Small intestine (tissue), 7 donors: ENCODE measurements around the gene BCAS3. TPM values are rescaled to one million over a fixed set of nuclear protein-coding genes. Genes with fewer than 3 reads are reported as not detected.

Source experiments
- DNase-seq, 2 donors: peaks; one replicate each; pipeline versions ENCODE4 v3.0.0 to v3.0.0-alpha.2; 2013
- FAIRE-seq: peaks from 2 replicates; lab custom pipeline; 2012; peaks lifted over from hg19 to GRCh38; lab: Jason Lieb, UNC
- H3K27ac ChIP-seq, 3 donors: one replicate each; pipeline ENCODE4 v1.5.1; 2013; ENCODE audit warnings: low read length in 2 of 3, mild to moderate bottlenecking in 2 of 3, control low read depth in 1 of 3, inconsistent platforms in 1 of 3, low read depth in 1 of 3, moderate library complexity in 1 of 3
- H3K27me3 ChIP-seq, 3 donors: one replicate each; pipeline ENCODE4 v1.6.1; 2013; ENCODE audit warnings: low read length in 3 of 3, inconsistent platforms in 1 of 3; ENCODE audit not compliant: control insufficient read depth in 3 of 3, insufficient read depth in 3 of 3
- H3K36me3 ChIP-seq, 3 donors: one replicate each; pipeline ENCODE4 v1.6.1; 2013; ENCODE audit warnings: low read length in 3 of 3, inconsistent platforms in 1 of 3, low read depth in 1 of 3, mild to moderate bottlenecking in 1 of 3, moderate library complexity in 1 of 3; ENCODE audit not compliant: control insufficient read depth in 3 of 3, insufficient read depth in 2 of 3
- H3K4me1 ChIP-seq, 3 donors: one replicate each; pipeline ENCODE4 v1.6.1; 2013; ENCODE audit warnings: low read length in 2 of 3, inconsistent platforms in 1 of 3, low read depth in 1 of 3, mild to moderate bottlenecking in 1 of 3, moderate library complexity in 1 of 3; ENCODE audit not compliant: control insufficient read depth in 3 of 3, insufficient read depth in 2 of 3
- H3K4me3 ChIP-seq, 3 donors: one replicate each; pipeline ENCODE4 v1.5.1; 2013; ENCODE audit warnings: low read length in 3 of 3, control low read depth in 1 of 3, inconsistent platforms in 1 of 3, low read depth in 1 of 3, mild to moderate bottlenecking in 1 of 3, moderate library complexity in 1 of 3
- H3K9me3 ChIP-seq, 2 donors: one replicate each; pipeline ENCODE4 v1.6.1; 2013; ENCODE audit warnings: low read depth in 1 of 2, low read length in 1 of 2; ENCODE audit not compliant: control insufficient read depth in 2 of 2, insufficient read depth in 1 of 2
- WGBS, 3 donors: extraction: QIAGEN DNeasy Blood & Tissue Kit; methylation state at CpG; one replicate each; pipeline ENCODE4 v1.1.7; 2013; 5-methylcytosine and 5-hydroxymethylcytosine counted together
- polyA plus RNA-seq, 4 donors: library from polyadenylated mRNA; stranded (reverse) in 3 of 4; unstranded in 1 of 4; fragments of 200-250 nt in 3 of 4; fragments of 120-200 nt in 1 of 4; gene quantifications; one replicate each; pipeline versions ENCODE4 v1.2.1 to v1.2.3, GENCODE V29; 2013
- donor health status: healthy with polysubstance abuse.
- donor health status: control.
- donor health status: control.
- donor health status: Bipolar disorder and iron deficiency.
- donor health status: healthy.

Gene BCAS3
- polyA plus RNA-seq, 4 donors: 4.4 to 10.5 (median 4.8) TPM

DNA sequence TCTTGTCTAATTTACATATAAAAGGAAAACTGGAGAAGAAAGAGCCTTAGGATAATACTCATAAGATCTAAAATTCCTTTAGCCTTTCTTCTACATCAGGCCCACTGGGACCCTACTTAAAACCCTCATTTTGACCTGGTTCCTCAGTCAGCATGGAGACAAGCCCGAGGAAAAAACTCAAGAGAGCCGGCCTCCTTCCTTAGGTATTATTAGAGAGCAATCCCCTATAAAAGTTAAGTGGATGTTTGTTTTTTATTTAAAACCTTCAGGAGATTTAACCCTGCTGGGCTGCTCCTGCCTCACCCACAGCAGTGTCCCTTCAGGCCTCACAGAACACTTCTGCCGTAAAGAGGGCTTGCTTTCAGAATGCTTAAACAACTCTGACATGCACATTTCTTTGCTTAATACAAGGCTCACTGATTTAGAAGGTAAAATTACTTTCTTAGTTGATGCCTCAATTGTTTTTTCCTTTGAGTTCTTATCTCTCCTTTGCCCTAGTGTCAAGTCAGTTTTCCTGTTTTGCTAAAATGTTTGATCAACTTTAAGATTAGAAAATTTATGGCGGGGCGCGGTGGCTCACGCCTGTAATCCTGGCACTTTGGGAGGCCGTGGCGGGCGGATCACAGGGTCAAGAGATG, 576.4 kb downstream of the BCAS3 start:
- FAIRE-seq (no peak), DNase-seq (no peak)
- Histone ChIP-seq H3K36me3 (no peaks in the 10 kb centered on the region), H3K4me1 (peaks cover 0 to 7% (median 6%) of the 10 kb centered on the region in 3 donors), H3K9me3 (no peaks in the 10 kb centered on the region), H3K27ac (no peak overlapping the region), H3K4me3 (no peak overlapping the region), H3K27me3 (no peaks in the 10 kb centered on the region)
- 64 to 85% (median 78%) methylated on average over 10 of the region's 10 CpGs for WGBS, 3 donors

DNA sequence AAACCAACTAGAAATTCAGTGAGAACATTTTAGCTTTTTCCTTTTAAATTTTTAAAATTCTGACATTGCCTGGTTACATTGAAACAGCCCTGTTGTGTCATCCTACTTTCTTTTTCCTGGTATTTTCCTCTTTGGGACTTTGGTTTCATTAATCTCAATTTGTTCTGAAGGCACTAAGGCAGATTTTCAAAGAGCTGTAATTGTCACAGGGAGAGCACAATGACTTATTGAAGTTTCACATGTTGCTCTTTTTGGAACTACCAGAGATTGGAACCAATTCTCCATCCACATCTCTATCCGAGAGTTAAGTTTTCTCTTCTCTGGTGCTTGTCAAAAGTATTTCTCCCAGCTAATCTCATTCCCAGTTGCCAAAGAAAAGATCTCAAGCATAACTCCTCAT, 577.3 kb downstream of the BCAS3 start:
- Histone ChIP-seq H3K9me3 (no peaks in the 10 kb centered on the region), H3K4me1 (peaks cover 0 to 7% (median 7%) of the 10 kb centered on the region in 3 donors), H3K4me3 (no peak overlapping the region), H3K27ac (no peak overlapping the region), H3K36me3 (no peaks in the 10 kb centered on the region), H3K27me3 (no peaks in the 10 kb centered on the region)
- DNase-seq: no peak
- WGBS, 3 donors: 77 to 88% (median 86%) methylated on average over 1 of the region's 1 CpG
- no peak for FAIRE-seq

DNA sequence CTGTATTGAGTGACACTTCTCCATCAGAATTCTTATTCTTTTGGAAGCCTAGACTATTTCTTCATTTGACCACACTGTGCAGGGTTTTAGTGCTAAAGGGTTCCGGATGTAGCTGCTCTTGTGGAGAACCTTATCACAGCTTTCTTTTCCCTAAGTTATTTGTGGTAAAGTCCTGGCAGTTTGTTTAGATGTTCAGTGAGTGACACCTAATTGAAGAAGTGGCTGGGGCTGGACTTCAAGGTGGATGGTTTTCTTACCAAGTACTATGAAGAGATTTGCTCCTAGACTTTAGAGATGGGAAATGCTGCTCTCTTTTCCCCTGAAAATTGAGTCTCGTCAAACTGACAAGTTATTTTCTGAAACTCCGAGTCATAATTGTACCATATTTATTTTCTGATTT, 578.0 kb downstream of the BCAS3 start:
- H3K4me3 ChIP-seq: no peak overlapping the region
- no peaks in the 10 kb centered on the region for H3K9me3 ChIP-seq
- no peak for DNase-seq
- 92 to 97% (median 92%) methylated on average over 3 of the region's 3 CpGs for WGBS, 3 donors
- H3K4me1 ChIP-seq: peaks cover 0 to 7% (median 3%) of the 10 kb centered on the region in 3 donors
- no peak overlapping the region for H3K27ac ChIP-seq
- FAIRE-seq: no peak
- no peaks in the 10 kb centered on the region for H3K27me3 ChIP-seq
- no peaks in the 10 kb centered on the region for H3K36me3 ChIP-seq

DNA sequence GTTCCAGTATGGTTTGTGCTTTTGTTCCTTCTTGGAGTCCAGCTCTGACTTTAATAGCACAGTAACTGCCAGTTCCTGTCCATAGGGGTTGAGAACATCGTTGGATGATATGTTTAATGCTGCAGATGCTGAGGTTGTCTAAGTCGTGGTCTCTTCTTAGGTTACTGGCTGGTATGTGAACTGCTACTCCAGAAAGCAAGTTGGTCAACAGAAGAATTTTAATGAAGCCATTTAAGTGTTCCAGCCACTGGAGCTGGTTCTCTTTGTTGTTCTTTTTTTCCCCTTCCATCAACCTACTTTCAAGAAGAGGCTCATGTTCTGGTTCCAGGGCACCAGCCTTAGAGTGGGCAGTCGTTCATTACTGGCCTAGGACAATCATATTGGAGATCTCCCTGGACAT, 581.7 kb downstream of the BCAS3 start:
- WGBS, 3 donors: 55 to 76% (median 59%) methylated on average over 3 of the region's 3 CpGs
- no peak for FAIRE-seq
- Histone ChIP-seq H3K27ac (peak overlapping the region in 1 of 3 donors; percentile 54), H3K9me3 (no peaks in the 10 kb centered on the region), H3K4me3 (no peak overlapping the region), H3K4me1 (peaks cover 0 to 3% (median 0%) of the 10 kb centered on the region in 3 donors), H3K27me3 (no peaks in the 10 kb centered on the region), H3K36me3 (no peaks in the 10 kb centered on the region)
- no peak for DNase-seq

DNA sequence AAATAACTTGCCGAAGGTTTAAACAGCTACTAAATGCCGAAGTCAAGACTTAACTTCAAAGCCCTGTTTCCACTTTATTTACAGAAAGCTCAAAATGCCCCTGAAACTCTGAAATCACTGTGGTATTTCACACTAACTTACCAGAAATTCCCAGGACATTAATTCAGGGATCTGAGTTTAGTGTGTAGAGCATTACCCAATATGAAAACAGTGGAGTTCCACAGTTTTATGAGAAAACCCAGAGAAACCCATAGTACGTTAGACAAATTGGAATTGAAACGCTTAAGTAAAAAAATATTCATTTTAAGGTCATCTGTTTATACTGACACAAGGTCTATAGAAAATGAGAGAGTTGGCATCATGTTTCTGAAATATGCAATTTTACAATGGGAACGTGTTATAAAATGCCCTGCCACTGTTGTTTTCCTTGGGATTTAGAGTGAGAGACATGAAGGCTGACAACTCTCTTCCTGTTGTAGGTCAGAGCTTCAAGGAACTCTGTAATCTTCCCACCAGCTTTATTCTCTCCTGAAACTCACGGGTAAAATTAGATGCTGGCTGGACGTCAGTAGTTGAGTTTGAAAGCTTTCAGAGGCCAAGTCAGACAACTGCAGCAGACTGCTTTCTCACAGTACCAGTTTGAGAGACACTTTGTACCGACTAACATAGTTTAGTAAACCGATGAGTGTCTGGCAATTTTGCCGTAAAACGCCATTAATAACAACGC, 582.6 kb downstream of the BCAS3 start:
- peak overlapping the region in 1 of 3 donors; percentile 31 for H3K27ac ChIP-seq
- DNase-seq (no peak), FAIRE-seq (no peak)
- H3K27me3 ChIP-seq: no peaks in the 10 kb centered on the region
- 71 to 90% (median 86%) methylated on average over 12 of the region's 12 CpGs for WGBS, 3 donors
- no peaks in the 10 kb centered on the region for H3K9me3 ChIP-seq
- H3K4me3 ChIP-seq: no peak overlapping the region
- H3K36me3 ChIP-seq: no peaks in the 10 kb centered on the region
- H3K4me1 ChIP-seq: peaks cover 0 to 3% (median 0%) of the 10 kb centered on the region in 3 donors

DNA sequence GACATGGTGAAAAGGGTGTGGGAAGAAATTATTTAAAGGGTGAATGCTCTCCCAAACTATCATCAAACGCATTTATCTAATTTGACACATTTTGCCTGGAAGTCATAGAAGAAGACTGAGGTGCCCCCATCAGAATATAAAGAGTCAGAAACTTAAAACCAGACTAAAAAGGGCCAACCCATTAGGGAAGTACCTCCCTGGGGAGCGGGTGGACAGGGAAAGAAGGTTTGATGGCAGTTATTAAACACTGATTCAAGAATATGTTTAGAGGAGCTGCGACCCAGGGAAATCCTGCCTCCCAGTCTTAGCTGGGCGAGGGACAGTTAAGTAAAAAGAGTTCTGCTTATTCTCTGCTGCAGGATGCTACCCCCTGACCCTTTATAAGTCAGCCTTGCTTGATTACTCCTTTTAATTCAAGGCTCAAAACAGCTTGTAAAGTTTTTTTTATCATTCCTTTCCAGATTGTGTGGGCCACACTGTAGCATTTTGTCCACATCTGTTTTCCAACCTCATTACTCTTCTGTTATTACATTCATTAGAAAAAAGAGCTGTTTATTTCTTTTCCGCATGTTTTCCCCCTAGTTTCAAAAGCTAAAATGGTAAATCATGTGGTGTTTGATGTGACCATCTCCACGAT, 583.5 kb downstream of the BCAS3 start:
- Histone ChIP-seq H3K4me1 (peaks cover 0 to 3% (median 0%) of the 10 kb centered on the region in 3 donors), H3K27me3 (no peaks in the 10 kb centered on the region), H3K27ac (no peak overlapping the region), H3K36me3 (no peaks in the 10 kb centered on the region), H3K9me3 (no peaks in the 10 kb centered on the region), H3K4me3 (no peak overlapping the region)
- DNase-seq: no peak
- WGBS, 3 donors: 75 to 89% (median 87%) methylated on average over 6 of the region's 6 CpGs
- FAIRE-seq: no peak

DNA sequence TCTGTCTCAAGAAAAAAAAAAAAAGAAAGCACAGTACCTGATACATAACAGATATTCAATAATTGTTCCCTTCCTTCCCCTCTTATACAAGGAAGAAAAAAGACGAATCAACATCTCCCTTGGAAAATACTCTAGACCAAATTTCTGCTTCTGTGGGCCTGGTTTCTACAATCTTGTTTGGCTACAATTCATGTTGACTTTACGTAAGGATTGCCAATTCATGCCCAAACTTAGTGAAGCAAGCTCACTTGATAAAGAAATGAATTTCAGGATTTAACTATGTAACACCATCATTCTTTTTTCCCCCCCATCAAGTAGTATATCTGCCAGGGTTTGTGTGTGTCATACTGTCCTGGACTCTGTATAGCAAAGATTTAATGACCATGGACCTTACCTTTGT, 587.7 kb downstream of the BCAS3 start:
- 83 to 94% (median 88%) methylated on average over 2 of the region's 2 CpGs for WGBS, 3 donors

DNA sequence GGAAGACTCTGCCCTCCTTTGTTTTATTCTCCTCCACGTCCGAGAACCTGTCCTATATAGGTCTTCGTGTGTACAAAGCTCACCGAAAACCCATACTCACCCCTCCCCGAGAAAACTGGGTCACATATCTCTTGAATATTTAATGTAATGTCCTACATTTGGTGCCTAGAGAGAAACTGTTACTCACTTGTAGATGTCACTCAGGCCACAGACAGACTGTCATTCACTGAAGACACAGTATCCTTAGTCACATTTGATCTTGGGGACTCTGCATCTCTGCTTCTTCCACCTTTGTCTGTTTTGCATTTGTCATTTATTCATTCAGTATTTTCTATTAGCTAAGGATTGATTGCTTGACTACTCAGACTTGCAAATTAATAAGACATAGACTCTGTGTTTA, 590.2 kb downstream of the BCAS3 start:
- no peak for FAIRE-seq
- 93 to 97% (median 95%) methylated on average over 5 of the region's 5 CpGs for WGBS, 3 donors
- no peaks in the 10 kb centered on the region for H3K4me1 ChIP-seq

More for the DNA sequence above, 587.7 kb downstream of the BCAS3 start:
- Histone ChIP-seq H3K27me3 (no peaks in the 10 kb centered on the region), H3K36me3 (no peaks in the 10 kb centered on the region), H3K9me3 (no peaks in the 10 kb centered on the region), H3K4me3 (no peak overlapping the region), H3K27ac (no peak overlapping the region), H3K4me1 (no peaks in the 10 kb centered on the region)
- DNase-seq (no peak), FAIRE-seq (no peak)

More for the DNA sequence above, 590.2 kb downstream of the BCAS3 start:
- Histone ChIP-seq H3K9me3 (no peaks in the 10 kb centered on the region), H3K27me3 (no peaks in the 10 kb centered on the region), H3K36me3 (no peaks in the 10 kb centered on the region), H3K27ac (no peak overlapping the region), H3K4me3 (no peak overlapping the region)
- no peak for DNase-seq
